DMS153 (cell line): ENCODE measurements around the gene IRAK4.

Source experiments
- DNase-seq: peaks from one replicate; lab custom pipeline; 2025; lab: John Stamatoyannopoulos, UW

Gene IRAK4

GRCh38 chr12:43836475-43836989 lies 77.8 kb downstream of the IRAK4 start:
- DNase-seq = no peak
